OCI-LY7 (cell line): ENCODE measurements around the gene HRK. TPM values are rescaled to one million over a fixed set of nuclear protein-coding genes. Genes with fewer than 3 reads are reported as not detected.
A peak's percentile ranks its signal among the peaks of the same experiment; 100 is the strongest.

Experiments used
- Bru-seq: library from RNA; stranded (reverse); fragments of 400-500 nt; gene quantifications from one replicate; lab custom pipeline; 2021; lab: Mats Ljungman, UMichigan
- BruChase-seq, 2 experiments: library from RNA; stranded (reverse); fragments of 400-500 nt; gene quantifications; one replicate each; lab custom pipeline; 2021; lab: Mats Ljungman, UMichigan
- BruUV-seq: library from RNA; stranded (reverse); fragments of 400-500 nt; replicated peaks from 2 replicates; lab custom pipeline; 2021; lab: Mats Ljungman, UMichigan
- CTCF ChIA-PET: fragments of 300-600 bp; sonication (Branson Sonifier 250); formaldehyde crosslinking; loops from one replicate; lab custom pipeline; 2022; ENCODE audit warnings: antibody characterized with exemption; ENCODE audit not compliant: unreplicated experiment; lab: Charles Lee
- POLR2A ChIA-PET: fragments of 300-600 bp; sonication (Branson Sonifier 250); formaldehyde crosslinking; loops from one replicate; lab custom pipeline; 2022; ENCODE audit warnings: antibody characterized with exemption; lab: Charles Lee
- DNase-seq: peaks from one replicate; pipeline ENCODE4 v3.0.0-alpha.2; 2015; ENCODE audit warnings: low spot score
- H2AFZ ChIP-seq: fragments of 200-600 bp; sonication (generic), shearing (Covaris generic); 2 replicates; pipeline ENCODE4 v1.6.1; 2014; ENCODE audit warnings: mild to moderate bottlenecking, antibody characterized with exemption, low read length, moderate library complexity
- H3K27ac ChIP-seq: fragments of 200-600 bp; sonication (generic); 2 replicates; pipeline ENCODE4 v1.5.1; 2014; ENCODE audit warnings: mixed run types, low read depth, mild to moderate bottlenecking, moderate library complexity, low read length, inconsistent platforms; ENCODE audit not compliant: poor library complexity, severe bottlenecking
- H3K36me3 ChIP-seq: fragments of 200-600 bp; sonication (generic); 2 replicates; pipeline ENCODE4 v1.6.1; 2014; ENCODE audit warnings: mild to moderate bottlenecking, antibody characterized with exemption, low read length, moderate library complexity, mixed read lengths; ENCODE audit not compliant: insufficient read depth
- H3K4me1 ChIP-seq: fragments of 200-600 bp; sonication (generic); 2 replicates; pipeline ENCODE4 v1.5.1; 2014; ENCODE audit warnings: mild to moderate bottlenecking, low read length; ENCODE audit not compliant: insufficient read depth, poor library complexity, severe bottlenecking
- H3K4me2 ChIP-seq: fragments of 200-600 bp; sonication (generic); 2 replicates; pipeline ENCODE4 v1.6.1; 2014; ENCODE audit warnings: mild to moderate bottlenecking, low read length
- H3K4me3 ChIP-seq: fragments of 200-600 bp; sonication (generic); 2 replicates; pipeline ENCODE4 v1.5.1; 2014; ENCODE audit warnings: mild to moderate bottlenecking, low read depth, low read length; ENCODE audit not compliant: poor library complexity, severe bottlenecking
- H3K79me2 ChIP-seq: fragments of 200-600 bp; sonication (generic); 2 replicates; pipeline ENCODE4 v1.6.1; 2016; ENCODE audit warnings: low read depth, mild to moderate bottlenecking, low read length, moderate library complexity, mixed read lengths; ENCODE audit not compliant: insufficient read depth
- H3K9me2 ChIP-seq: fragments of 200-600 bp; sonication (generic); 2 replicates; pipeline ENCODE4 v1.6.1; 2016; ENCODE audit warnings: mild to moderate bottlenecking, low read length, mixed read lengths; ENCODE audit not compliant: insufficient read depth
- H3K9me3 ChIP-seq: fragments of 200-600 bp; sonication (generic); 2 replicates; pipeline ENCODE4 v1.6.1; 2014; ENCODE audit warnings: mild to moderate bottlenecking, mixed run types, low read length, mixed read lengths
- H4K20me1 ChIP-seq: fragments of 200-600 bp; sonication (generic); 2 replicates; pipeline ENCODE4 v1.6.1; 2014; ENCODE audit warnings: mild to moderate bottlenecking, antibody characterized with exemption, low read length, moderate library complexity, mixed read lengths; ENCODE audit not compliant: insufficient read depth
- CTCF ChIP-seq: fragments of 200-600 bp; sonication (generic); conservative IDR thresholded peaks from 2 replicates; pipeline ENCODE4 v1.5.1; 2014; ENCODE audit warnings: mild to moderate bottlenecking, antibody characterized with exemption, low read length, moderate library complexity, mixed read lengths
- EZH2phosphoT487 ChIP-seq: fragments of 200-600 bp; sonication (generic); IDR thresholded peaks from 2 replicates; pipeline ENCODE4 v1.6.1; 2018; ENCODE audit warnings: low read depth, borderline replicate concordance, mild to moderate bottlenecking, mixed run types, antibody characterized with exemption, low read length, moderate library complexity, mixed read lengths
- intact Hi-C: fragments of 100-400 bp; cut with micrococcal nuclease; formaldehyde crosslinking; loops from one replicate; pipeline ENCODE4 v1.10.0; 2022; ENCODE audit not compliant: unreplicated experiment
- long read RNA-seq: library from polyadenylated mRNA; stranded (forward); transcript quantifications from one replicate; pipeline ENCODE4 v2.0.0, GENCODE V29; 2022
- total RNA-seq, 2 experiments: library from RNA; depleted of rRNA in 1 of 2; stranded (reverse); fragments of >200 nt in 1 of 2; shearing (Covaris generic) in 1 of 2; gene quantifications; 2 replicates each; pipeline ENCODE4 v1.2.3, GENCODE V29; 2014 to 2022

Gene HRK
- 16.5 and 19.8 TPM in 2 replicates for total RNA-seq (2014; rRNA removed; shearing (Covaris generic))
- 17.8 and 23.7 TPM in 2 replicates for total RNA-seq (2022)
- percentile 67 among the genes with signal in this experiment for Bru-seq, nascent RNA
- BruChase-seq, experiment 1, labeled RNA remaining after a 6-hour chase, result percentile 69 among the genes with signal in this experiment
- BruChase-seq, experiment 2, labeled RNA remaining after a 2-hour chase, result percentile 74 among the genes with signal in this experiment
- long read RNA-seq, full-length matches to known transcripts, result 36 of 53 reads
- long read RNA-seq, partial matches to known transcripts, result 0 of 53 reads
- long read RNA-seq, other reads (novel, unspliced or antisense), result 17 of 53 reads

GRCh38 chr12:116881325-116881876, at the start of gene HRK:
TSS of gene HRK (minus strand) at chr12:116881441. CDS start at chr12:116881307, 134 bp downstream.
- no peaks in the 10 kb centered on the region for H3K9me2 ChIP-seq
- no TSS peak for BruUV-seq
- peaks cover 12% of the 10 kb centered on the region for H3K36me3 ChIP-seq
- intact Hi-C loops, result loop anchor here (1.0 to 10.0 kb wide), 5 partner anchors 62 to 233 kb away; partner anchors contain the start of genes RNFT2 and SPRING1
- peaks cover 50% of the 10 kb centered on the region for H3K4me1 ChIP-seq
- peak within 1 kb of the TSS; percentile 96 for H3K4me2 ChIP-seq
- H3K9me3 ChIP-seq, result no peaks in the 10 kb centered on the region
- peak within 1 kb of the TSS; percentile 76 for H3K4me3 ChIP-seq
- no peaks in the 10 kb centered on the region for H4K20me1 ChIP-seq
- ChIA-PET POLR2A (interaction anchor here (0.6 to 2.3 kb wide), 7 partner anchors 12 to 121 kb away, joined by 3 to 12 read pairs (median 4); partner anchors contain the start of gene FBXW8), CTCF (interaction anchor here (1.8 to 2.3 kb wide), 2 partner anchors 172 to 178 kb away, joined by 7 to 13 read pairs; no protein-coding TSS in a partner anchor)
- H3K27ac ChIP-seq, result peak within 1 kb of the TSS; percentile 57
- 0 out of 2 replicates have a peak, but pooled peaks have one; percentile 11 for TF ChIP-seq CTCF
- TF ChIP-seq EZH2phosphoT487, result no peak
- peak; percentile 78 for DNase-seq
- H3K79me2 ChIP-seq, result no peaks in the 10 kb centered on the region; the same call in 1 of the 2 replicates
- H2AFZ ChIP-seq, result peak within 1 kb of the TSS; percentile 50; the same call in 1 of the 2 replicates

- CTCF ChIA-PET, result no interaction called here
These were observed 48.6 kb upstream of the HRK start for GRCh38 chr12:116929885-116930284.

More at GRCh38 chr12:116929885-116930284, 48.6 kb upstream of the HRK start:
- H4K20me1 ChIP-seq, result 0 out of 2 replicates have a peak, but pooled peaks cover 7% of the 10 kb centered on the region
- POLR2A ChIA-PET, result interaction anchor here (0.9 to 1.0 kb wide), 2 partner anchors 32 to 165 kb away, joined by 3 read pairs; no protein-coding TSS in a partner anchor
- no peaks in the 10 kb centered on the region for H3K79me2 ChIP-seq
- intact Hi-C loops, result no loop called here
- TF ChIP-seq EZH2phosphoT487 (no peak), CTCF (no peak)
- no peaks in the 10 kb centered on the region for H3K9me3 ChIP-seq
- no peak overlapping the region for H2AFZ ChIP-seq
- no peak for DNase-seq
- peaks cover 14% of the 10 kb centered on the region for H3K4me1 ChIP-seq
- H3K36me3 ChIP-seq, result peaks cover 57% of the 10 kb centered on the region
- H3K4me2 ChIP-seq, result no peak overlapping the region
- H3K9me2 ChIP-seq, result no peaks in the 10 kb centered on the region
- no TSS peak for BruUV-seq
- H3K4me3 ChIP-seq, result no peak overlapping the region
- H3K27ac ChIP-seq, result no peak overlapping the region
